ENCODE data around the gene IER3.
A peak's percentile ranks its signal among the peaks of the same experiment; 100 is the strongest.
"Not testable (repeated sequence)": the region's sequence is repeated elsewhere in the genome, so short reads cannot be mapped to it uniquely, and the experiment has no call there.

IER3 gene

DNA sequence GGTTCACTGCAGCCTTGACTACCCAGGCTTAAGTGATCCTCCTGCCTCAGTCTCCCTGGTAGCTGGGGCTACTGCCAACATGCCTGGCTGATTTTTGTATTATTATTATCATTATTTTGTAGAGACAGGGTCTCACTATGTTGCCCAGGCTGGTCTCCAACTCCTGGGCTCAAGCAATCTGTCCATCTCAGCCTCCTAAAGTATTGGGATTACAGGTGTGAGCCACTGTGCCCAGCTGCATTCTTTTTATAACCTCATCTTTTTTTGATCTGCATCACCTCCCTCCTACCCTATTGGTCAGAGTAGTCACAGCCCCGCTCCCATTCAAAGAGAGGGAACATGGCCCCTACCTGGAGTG is 23.6 kb upstream of the IER3 start:
- DNase-seq = no peak

DNA sequence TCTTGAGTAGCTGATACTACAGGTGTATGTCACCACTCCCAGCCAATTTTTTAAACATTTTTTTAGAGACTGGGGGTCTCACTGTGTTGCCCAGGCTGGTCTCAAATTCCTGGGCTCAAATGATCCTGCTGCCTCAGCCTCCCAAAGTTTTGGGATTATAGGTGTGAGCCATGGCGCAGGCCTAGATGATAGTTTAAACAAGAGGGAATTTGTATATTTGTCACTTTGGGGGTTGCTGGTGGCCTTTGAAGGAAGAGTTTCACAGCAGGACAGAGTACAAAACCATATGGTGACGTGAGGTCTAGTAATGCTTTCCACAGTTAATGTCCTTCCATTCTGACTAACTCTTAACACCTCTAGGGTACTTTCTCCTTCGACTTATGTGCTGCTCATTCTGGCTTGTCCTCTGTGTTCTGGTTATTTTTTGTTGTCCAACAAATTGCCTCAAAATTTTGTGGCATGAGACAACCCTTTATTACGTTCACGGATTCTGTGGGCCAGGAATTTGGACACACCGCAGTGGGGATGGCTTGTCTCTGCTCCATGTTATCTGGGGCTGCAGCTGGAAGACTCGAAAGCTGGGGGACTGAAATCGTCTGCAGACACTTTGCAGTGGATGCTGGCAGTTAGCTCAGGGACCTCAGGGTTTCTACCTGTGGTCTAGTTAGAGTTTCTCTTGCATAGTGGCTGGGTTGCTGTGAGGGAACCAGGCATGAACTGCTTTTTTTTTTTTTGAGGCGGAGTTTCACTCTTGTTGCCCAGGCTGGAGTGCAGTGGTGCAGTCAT is 23.0 kb upstream of the IER3 start:
- no peak for DNase-seq

DNA sequence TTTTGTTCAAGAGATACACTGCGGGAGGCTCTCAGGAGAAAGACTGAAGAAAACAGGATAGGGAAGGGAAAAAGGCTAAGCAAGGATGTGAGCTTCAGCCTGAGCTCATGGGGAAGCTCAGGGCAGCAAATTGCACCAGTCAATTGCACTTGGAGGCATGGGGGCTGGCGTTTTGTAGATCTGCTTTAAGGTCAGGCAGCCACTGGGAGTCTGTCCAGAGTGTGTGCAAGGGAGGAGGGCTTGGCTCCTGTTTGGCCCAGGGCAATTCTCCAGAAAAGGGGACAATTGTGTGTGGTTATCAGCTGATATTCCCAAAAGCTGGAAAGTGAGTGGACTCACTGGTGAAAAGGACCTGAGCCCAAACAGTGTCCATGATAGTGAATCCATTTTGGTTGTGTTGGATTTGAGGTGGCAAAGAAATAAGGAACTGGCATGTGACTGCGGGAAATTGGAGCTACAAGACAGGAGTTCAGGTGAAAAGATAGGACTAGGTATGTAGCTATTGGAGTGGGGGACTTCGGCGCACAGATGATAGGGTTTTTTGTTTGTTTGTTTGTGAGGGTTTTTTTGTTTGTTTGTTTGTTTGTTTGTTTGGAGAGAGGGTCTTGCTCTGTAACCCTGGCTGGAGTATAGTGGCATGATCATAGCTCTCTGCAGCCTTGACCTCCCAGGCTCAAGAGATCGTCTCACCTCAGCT is 22.3 kb upstream of the IER3 start:
- no peak for DNase-seq

DNA sequence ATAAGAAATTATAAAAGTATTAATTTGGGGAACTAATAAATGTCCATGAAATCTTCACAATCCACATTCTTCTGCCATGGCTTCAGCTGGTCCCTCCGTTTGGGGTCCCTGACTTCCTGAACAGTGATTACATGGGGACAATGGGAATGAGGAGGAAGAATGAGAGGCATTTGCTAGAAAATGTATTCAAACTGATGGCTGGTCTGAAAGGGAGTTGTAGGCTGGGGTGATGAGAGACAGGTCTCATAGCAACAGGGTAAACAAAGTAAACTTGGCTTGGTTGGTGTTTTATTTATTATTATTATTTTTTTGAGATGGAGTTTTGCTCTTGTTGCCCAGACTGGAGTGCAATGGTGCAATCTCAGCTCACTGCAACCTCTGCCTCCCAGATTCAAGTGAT is 21.1 kb upstream of the IER3 start:
- not testable (repeated sequence) for DNase-seq

DNA sequence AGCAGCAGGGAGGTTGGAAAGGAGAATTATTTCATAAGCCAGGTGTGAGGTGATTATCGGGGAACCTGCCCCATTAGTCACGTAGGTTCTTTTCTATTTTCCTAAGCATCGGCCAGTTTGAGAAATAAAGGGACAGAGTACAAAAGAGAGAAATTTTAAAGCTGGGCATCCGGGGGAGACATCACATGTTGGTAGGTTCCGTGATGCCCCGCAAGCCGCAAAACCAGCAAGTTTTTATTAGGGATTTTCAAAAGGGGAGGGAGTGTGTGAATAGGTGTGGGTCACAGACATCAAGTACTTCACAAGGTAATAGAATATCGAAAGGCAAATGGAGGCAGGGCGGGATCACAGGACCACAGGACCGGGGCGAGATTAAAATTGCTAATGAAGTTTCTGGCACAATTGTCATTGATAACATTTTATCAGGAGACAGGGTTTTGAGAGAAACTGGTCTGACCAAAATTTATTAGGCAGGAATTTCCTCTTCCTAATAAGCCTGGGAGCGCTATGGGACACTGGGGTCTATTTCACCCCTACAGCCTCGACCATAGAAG is 20.2 kb upstream of the IER3 start:
- DNase-seq = not testable (repeated sequence)

DNA sequence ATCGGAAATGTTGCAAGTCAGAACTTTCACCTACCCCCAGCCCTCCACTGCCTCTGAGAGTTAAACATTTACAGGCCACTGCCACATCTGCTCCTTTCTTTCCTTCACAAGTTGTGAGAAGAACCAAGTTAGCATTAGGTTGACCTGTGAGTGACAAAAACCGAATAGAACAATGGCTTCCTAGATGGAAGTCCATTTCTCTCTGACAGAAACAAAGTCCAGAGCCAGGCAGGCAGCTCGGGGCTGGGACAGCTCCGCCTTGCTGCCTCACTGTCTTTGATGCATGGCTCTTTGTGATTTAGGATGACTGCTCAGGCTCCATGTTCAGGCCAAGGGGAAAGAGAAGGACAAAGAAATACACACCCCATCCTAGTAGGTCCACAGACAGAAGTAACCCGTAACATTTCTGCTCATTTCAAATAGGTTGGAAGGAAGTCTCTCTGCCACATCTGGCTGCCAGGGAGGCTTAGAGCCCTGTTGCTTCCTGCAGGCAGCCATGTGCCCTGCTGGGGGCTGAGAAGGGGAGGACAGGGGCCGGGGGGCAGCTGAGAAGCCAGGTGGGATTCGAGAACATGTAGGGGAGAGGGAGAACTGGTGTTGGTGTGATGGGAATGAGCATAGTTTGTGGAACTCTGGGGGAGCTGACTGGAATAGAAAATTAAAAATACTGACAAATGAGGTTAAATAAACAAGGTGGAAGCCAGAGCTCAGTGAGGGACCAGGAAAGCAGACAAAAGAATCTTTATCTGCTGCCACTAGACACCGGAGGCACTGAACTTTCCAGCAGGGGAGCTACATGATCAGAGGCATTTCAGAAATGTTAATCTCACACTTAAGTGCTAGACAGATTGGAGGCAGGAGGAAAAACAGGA is 19.5 kb upstream of the IER3 start:
- peak; percentile 21 for DNase-seq

DNA sequence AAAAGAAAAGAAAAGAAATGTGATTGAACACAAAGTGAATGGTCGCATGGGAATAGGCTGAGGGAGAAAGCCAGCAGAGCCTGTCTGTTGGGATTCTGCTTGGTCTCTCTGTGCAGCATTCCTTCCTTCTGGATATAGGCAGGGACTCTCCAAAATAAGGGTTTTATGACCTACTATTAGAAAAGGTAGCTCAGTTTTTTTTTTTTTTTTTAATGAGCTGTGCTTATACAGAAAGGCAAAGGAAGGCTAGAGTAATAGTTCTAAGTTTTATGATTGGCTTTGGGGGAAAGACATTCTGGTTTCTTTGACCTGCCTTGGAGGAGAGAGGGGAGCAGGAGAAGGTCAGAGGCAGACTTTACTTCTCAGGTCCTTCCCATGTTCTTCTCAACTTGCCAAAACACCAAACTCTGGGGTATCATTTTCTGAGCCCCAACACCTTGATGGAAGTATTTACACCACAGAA is 18.8 kb upstream of the IER3 start:
- no peak for DNase-seq

DNA sequence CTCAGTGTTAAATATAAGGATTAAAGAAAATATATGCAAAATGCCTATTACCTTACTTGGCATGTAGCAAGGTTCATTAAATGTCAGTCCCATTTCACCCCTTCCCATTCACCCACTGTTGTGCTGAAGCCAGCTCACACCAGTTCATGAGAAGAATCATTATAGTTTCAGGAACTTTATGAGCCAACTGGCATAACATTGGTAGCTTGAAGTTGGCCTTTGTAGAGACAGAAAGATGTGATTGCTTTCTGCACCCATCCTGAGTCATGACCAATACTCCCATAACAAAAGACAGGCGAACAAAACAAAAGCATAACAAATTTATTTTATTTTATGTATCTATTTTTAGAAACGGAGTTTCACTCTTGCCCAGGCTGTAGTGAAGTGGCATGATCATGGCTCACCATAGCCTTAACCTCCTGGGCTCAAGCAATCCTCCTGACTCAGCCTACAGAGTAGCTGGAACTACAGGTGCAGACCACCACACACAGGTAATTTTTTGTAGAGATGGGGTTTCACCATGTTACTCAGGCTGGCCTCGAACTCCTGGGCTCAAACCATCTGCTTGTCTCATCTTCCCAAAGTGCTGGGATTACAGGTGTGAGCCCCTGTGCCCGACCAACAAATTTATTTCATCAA is 17.6 kb upstream of the IER3 start:
- DNase-seq = no peak

DNA sequence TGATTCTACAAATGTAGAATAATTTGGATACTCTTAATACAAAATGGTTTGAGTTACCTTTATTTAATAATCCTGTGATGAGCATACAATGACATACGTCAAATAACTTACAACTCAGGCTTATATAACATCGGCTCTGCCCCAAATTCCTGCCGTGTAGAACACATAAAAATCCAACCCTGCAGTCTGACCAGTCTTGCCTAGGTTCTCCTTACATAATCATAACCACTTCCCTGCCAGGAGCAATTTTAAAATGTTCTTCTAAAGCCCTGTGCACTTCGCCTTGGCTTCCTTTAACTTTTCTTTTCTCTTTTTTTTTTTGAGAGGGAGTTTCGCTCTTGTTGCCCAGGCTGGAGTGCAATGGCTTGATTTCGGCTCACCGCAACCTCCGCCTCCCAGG is 16.2 kb upstream of the IER3 start:
- no peak for DNase-seq

DNA sequence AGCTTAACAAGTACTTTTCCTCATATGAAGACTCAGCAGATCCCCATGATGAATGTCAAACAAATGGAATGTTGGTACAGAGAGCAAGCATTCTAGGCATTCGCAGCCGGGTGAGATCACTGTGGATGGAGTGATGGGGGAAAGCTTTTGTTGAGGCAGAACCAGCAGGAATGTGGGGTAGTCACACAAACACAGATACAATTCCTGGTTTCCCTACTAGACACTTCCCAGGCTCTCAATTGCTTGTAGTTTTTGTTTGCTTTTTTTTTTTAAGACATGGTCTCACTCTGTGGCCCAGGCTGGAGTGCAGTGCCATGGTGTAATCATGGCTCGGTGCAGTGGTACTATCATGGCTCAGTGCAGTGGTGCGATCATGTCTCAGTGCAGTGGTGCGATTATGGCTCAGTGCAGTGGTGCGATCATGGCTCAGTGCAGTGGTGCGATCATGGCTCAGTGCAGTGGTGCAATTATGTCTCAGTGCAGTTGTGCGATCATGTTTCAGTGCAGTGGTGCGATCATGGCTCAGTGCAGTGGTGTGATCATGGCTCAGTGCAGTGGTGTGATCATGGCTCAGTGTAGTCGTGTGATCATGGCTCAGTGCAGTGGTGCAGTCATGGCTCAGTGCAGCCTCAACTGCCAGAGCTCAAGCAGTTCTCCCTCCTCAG is 15.4 kb upstream of the IER3 start:
- DNase-seq = no peak

DNA sequence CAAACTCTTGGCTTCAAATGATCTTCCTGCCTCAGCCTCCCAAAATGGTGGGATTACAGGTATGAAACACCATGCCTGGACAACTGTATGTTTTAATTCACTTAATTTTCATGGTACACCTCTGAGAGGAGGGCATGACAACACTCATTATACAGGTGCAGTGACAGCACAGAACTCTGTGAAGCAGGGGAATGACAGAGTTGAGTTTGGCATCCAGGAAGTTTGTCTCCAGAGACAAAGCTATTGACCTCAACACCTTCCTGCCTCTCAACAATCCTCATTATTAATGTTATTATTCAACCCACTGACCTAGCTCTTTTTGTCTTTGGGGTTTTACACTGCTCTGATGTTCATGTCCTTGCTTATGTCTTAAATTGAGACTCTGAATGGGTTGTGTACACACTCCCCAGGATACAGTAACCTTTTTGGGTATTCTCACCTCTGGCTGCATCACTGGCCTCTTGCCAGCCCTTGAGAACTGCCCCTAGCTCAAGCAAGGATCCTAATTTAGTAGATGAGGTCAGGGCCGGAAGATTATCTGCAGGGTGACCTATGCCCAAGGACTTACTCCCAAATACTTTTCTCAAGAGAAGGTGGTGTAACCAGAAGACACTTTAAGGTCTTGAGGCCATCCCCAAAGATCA is 13.0 kb upstream of the IER3 start:
- no peak for DNase-seq

DNA sequence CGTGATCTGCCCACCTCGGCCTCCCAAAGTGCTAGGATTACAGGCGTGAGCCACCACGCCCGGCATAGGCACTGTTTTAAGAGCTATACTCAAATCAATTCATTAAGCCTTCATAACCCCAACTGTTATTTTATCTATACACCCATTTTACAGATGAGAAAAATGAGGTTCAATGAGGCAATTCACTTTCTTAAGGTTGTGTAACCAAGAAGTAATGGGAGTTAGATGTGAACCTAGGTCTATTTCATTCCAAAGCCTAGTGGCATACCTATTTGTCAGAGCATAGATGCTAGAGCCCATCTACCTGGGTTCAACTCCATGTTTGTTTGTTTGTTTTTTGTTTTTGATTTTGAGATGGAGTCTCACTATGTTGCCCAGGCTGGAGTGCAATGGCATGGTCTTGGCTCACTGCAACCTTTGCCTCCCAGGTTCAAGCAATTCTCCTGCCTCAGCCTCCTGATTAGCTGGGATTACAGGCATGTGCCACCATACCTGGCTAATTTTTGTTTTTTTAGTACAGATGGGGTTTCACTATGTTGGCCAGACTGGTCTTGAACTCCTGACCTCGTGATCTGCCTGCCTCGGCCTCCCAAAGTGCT is 12.2 kb upstream of the IER3 start:
- not testable (repeated sequence) for DNase-seq

DNA sequence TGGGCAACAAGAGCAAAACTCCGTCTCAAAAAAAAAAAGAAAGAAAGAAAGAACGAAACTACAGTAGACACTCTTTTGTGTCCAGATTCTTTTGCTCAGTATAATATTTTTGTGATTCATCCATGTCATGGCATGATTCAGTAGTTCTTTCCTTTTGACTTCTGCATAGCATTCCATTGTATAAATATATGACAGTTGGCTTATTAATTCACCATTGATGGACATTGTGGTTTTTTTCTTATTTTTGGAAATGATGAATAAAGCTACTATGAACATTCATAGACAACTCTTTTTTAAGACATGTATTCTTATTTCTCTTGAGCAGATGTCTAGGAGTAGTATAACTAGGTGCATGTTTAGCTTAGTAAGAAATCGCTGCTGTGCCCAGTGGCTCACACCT is 10.3 kb upstream of the IER3 start:
- no peak for DNase-seq

DNA sequence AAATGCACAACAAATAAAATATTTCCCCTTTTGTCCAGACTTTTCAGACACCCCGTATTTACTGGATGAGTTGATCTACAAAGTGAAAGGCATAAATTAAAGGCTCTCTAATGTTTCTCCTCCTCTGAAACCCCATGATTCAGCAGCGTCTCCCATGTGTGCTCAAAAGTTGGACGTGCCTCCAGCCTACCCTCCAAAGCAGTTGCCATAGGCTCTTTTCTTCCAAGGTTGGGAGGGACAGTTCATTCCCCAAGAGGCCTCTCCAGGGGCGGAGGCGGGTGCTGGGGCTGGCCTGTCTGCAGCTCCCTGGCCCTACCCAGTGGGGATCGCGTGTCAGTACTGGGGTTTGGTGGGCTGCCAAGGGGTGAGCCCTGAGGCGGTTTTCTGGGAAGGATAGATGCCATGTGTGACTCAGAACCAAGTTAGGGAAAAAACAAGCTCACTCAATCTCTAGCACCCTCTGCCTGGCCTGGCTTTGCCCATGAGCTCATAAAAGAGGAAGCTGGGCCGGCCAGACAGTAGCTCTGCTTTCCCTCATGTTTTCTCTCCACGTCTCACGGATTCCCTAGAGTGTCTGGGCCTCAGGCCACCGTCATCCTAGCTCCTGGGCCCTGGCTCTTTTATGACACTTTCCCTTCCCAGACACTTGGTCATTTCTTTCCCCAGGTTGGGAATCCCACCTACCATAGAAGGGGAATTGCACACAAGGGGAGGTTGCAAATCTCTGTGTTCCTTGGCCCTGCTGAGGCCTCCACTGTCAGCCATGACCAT is 8.0 kb upstream of the IER3 start:
- no peak for DNase-seq

DNA sequence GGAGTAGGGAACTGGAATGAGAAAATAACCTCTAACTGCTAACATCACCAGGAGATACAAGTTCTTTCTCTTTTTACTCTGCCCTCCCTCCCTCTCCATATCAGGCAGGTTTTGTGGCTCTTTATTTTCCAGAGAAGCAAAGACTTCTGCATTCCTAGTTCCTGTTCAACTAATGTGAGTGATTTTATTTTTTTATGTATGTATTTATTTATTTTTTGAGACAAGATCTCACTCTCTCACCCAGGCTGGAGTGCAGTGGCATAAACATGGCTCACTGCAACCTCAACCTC is 6.0 kb upstream of the IER3 start:
- DNase-seq = no peak

DNA sequence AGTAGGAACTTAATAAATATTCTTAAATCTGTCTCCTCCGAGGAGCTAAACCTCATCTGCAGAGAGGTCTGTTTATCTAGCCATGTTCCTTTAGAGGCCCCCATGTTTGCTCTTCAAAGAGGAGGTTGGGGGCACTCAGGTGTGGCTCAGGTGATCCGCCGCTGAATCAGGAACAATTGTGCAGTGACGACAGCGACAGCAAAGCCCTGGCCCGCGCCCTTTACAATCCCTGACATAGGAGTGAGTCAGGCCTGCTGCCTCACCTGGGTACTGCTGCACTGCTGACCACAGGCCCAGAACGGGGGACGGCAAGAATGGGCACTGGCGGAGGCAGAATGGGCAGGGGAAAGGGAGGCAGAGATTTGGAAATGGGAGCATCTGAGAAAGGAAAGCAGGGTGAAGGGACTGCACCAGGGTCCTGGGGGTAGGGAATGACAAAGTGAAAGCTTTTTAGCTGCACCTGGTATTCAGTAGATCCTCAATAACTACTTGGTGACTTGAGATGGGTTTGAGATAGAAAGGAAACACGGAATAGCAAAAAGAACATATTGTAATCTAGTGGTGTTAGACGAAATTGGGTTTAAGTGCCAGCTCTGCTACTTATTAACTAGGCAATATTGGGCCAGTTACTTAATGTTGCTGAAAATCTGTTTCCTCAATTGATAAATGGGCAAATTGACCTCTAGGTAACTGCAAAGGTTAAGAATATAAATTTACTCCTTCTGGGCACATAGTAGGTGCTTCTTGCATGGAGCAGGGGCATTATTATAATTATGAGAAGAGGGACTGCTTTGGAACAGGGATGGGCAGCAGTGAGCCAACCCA is 5.4 kb upstream of the IER3 start:
- no peak for DNase-seq

DNA sequence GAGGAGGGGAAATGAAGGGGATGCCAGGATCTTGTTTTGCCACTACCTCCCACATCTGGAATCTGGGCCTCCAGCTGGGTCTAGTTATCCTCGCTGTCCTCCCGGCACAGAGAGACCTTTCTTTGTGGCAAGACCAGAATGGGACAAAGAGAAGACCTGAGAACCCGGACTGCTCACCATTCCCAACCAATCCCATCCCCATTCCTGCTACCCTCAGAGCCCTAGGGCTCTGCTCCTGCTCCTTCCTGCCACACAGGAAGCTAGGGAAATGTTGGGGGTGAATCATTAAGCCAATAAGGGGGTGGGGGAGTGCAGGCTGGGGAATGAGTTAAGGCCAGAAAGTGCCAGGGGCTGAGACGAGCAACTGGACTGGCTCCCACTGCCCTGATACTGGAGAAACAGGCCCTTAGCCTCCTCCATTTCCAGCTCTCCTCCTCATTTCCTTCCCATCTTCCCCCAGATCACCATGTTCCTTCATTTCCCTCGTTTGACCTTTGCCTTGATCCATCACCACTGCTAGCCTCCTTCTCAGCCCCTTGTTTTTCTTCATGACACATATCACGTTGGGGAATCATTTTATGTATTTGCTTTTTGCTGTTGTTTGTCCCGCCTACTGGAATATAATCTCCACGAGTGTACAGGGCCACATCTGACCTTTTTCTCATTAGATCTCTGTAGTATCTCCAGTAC is 4.6 kb upstream of the IER3 start:
- DNase-seq = no peak

DNA sequence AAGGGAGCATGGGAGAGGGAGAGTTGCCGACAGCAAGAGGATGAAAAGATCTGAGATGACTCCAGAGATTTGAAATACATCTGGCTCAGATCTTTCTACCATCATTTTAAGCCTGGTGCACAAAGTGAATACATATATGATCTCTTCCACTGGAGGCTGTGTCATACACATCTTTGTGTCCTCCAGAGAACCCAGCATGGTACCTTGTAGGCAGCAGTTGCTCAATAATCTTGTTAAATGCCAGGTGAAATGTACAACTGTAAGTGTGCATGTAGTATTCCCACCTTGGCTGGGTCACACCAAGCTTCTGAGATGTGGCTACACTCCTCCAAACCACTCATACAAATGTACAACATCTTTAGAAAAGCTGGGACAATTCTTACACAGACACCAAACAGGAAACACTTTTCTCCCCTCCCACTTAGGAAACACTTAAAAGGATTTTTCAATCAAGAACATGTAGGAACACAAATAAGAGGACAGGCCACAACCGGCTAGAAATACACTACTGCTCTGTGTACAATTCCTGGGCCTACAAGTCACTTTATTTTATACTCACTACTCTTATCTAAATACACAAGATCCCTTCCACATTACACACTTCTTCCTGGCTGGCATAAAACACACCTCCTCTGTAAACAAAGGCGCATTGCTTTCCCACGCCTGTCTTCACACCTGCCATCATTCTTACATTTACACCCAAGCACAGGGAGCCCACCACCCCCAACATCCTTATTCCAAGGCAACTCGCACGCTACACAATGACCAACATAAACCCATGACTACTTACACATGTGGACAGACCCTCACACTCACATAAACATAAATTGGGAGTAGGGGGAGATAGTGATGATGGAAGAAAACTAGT is 3.8 kb upstream of the IER3 start:
- DNase-seq = no peak
